GM10266 (cell line): ENCODE measurements around the gene BPIFB6.

Source experiments
- DNase-seq: peaks from one replicate; pipeline ENCODE4 v3.0.0; 2012; ENCODE audit errors: extremely low spot score
- CTCF ChIP-seq: IDR thresholded peaks from 2 replicates; pipeline ENCODE4 v1.5.1; 2012; ENCODE audit warnings: mild to moderate bottlenecking, low read depth; ENCODE audit not compliant: control insufficient read depth, insufficient read depth; ENCODE audit errors: missing control alignments

Gene BPIFB6

GRCh38 chr20:33086052-33086722, 54.7 kb downstream of the BPIFB6 start:
- TF ChIP-seq CTCF = no peak
- DNase-seq = no peak

- DNase-seq = no peak
- TF ChIP-seq CTCF = no peak
Observed at GRCh38 chr20:33091147-33091546, 59.7 kb downstream of the BPIFB6 start.

- TF ChIP-seq CTCF = no peak
- no peak for DNase-seq
Observed at GRCh38 chr20:33091693-33092092, 60.2 kb downstream of the BPIFB6 start.

GRCh38 chr20:33092361-33092760, 60.9 kb downstream of the BPIFB6 start:
- TF ChIP-seq CTCF = no peak
- DNase-seq = no peak

GRCh38 chr20:33093074-33093473, 61.6 kb downstream of the BPIFB6 start:
- no peak for TF ChIP-seq CTCF

GRCh38 chr20:33093582-33093981, 62.1 kb downstream of the BPIFB6 start:
- TF ChIP-seq CTCF = no peak
- no peak for DNase-seq

More at GRCh38 chr20:33093074-33093473, 61.6 kb downstream of the BPIFB6 start:
- DNase-seq = no peak
